SK-N-SH treated with all-trans-retinoic acid at 6 μM for 48 hours (cell line): ENCODE measurements around the gene SDC1.

ENCODE experiments used
- PATZ1 ChIP-seq: fragments of 250-450 bp; sonication (Bioruptor Pico); IDR thresholded peaks from 2 replicates; pipeline ENCODE4 v1.8.0; 2020; ENCODE audit warnings: mild to moderate bottlenecking, moderate library complexity, borderline replicate concordance
- RARB ChIP-seq: fragments of 250-450 bp; sonication (Bioruptor Pico); IDR thresholded peaks from 2 replicates; pipeline ENCODE4 v1.8.0; 2021; ENCODE audit warnings: mild to moderate bottlenecking, moderate library complexity
- SNAI2 ChIP-seq: fragments of 250-450 bp; sonication (Bioruptor Pico); IDR thresholded peaks from 2 replicates; pipeline ENCODE4 v1.5.0; 2020; ENCODE audit warnings: mild to moderate bottlenecking, moderate library complexity

DNA sequence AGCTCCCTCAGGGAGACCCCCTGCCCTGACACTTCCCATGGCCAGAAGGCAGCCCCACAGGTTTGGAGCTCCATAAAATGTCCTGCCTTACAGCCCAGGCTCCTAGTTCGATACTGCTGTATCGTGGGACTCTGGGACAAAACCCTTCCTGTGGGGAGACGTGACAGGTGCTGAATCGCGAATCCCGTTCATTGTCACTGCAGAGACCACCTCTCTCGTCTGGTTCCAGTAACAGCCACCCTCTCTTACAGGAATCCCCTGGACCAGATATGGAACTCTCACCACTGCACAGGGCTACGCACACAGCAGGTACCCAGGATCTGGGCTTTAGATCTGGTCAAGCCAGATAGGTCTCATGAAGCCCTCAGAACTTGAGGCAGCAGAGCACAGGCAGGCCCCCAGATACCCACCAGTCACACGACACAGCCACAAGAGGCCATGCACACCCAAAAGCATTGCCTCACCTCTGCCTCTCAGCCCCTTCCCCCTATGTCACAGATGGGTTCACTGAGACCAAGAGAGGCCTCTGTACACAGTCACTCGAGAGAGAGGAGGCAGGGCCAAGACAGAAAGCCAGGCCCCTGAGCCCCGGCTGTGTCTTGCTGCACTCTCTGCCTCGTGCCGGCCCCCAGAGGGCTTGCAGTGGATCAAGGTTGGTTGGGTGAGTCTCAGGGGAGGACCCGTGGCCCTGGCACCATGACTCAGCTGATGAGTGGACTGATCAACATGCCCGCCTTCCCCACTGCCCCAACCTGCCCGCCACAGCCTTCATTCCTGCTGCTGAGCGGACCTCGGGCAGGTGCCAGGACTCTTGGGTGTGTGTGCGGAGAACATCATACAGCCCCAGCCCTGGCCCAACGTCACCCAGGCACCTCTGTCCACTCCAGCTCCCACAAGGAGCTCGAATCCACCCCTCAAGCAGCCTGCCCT is 7.6 kb downstream of the SDC1 start:
- TF ChIP-seq PATZ1 (CRISPR knock-in tag) (no peak), SNAI2 (no peak), RARB (no peak)
